Esophagus muscularis mucosa (tissue), 4 donors: Measurements from ENCODE around the gene KHK. TPM values are rescaled to one million over a fixed set of nuclear protein-coding genes. Genes with fewer than 3 reads are reported as not detected.

Experiments
- DNase-seq: peaks from one replicate; pipeline ENCODE4 v3.0.0-alpha.2; 2017; ENCODE audit errors: extremely low spot score
- H3K27ac ChIP-seq, 4 donors: fragments of 200-600 bp; sonication (generic); replicated peaks in 1 of 4; 1 replicate in 3 of 4; 2 replicates in 1 of 4; pipeline ENCODE4 v1.5.1; 2016 to 2019; ENCODE audit warnings: mild to moderate bottlenecking in 1 of 4
- H3K27me3 ChIP-seq, 4 donors: fragments of 200-600 bp; sonication (generic); one replicate each; pipeline versions ENCODE4 v1.5.1 to v1.6.0; 2016 to 2019
- H3K36me3 ChIP-seq, 4 donors: fragments of 200-600 bp; sonication (generic); one replicate each; pipeline ENCODE4 v1.5.1; 2016 to 2019
- H3K4me1 ChIP-seq, 4 donors: fragments of 200-600 bp; sonication (generic); one replicate each; pipeline ENCODE4 v1.5.1; 2016 to 2019
- H3K4me3 ChIP-seq, 4 donors: fragments of 200-600 bp; sonication (generic); 1 replicate in 2 of 4; 2 replicates in 2 of 4; pipeline ENCODE4 v1.5.1; 2016 to 2019; ENCODE audit warnings: mild to moderate bottlenecking in 4 of 4, moderate library complexity in 1 of 4
- H3K9me3 ChIP-seq, 4 donors: fragments of 200-600 bp; sonication (generic); 1 replicate in 3 of 4; 2 replicates in 1 of 4; pipeline ENCODE4 v1.5.1; 2016 to 2019
- EP300 ChIP-seq: sonication (generic); formaldehyde crosslinking; IDR thresholded peaks from one replicate; pipeline ENCODE4 v1.6.1; 2017; ENCODE audit warnings: antibody characterized with exemption
- POLR2A ChIP-seq: fragments of 450-650 bp; IDR thresholded peaks from one replicate; pipeline ENCODE4 v1.6.1; 2017; ENCODE audit warnings: antibody characterized with exemption, moderate library complexity, mild to moderate bottlenecking, low read depth
- POLR2AphosphoS5 ChIP-seq, 2 donors: sonication (generic); formaldehyde crosslinking; IDR thresholded peaks; one replicate each; pipeline ENCODE4 v1.6.1; 2017; ENCODE audit warnings: antibody characterized with exemption in 2 of 2
- WGBS: methylation state at CpG from one replicate; pipeline ENCODE4 v1.1.5; 2018; 5-methylcytosine and 5-hydroxymethylcytosine counted together
- intact Hi-C: fragments of 100-400 bp; cut with DNase I; formaldehyde crosslinking; loops from one replicate; pipeline ENCODE4 v1.15.1; 2023
- total RNA-seq, 4 donors: library from RNA; depleted of rRNA; stranded (reverse); fragments of >200 nt; gene quantifications; one replicate each; pipeline versions ENCODE4 v1.1.0 to v1.2.1, GENCODE V29; 2016
- TF ChIP-seq, protein P1 (sequence below), 3 experiments: fragments of 200-600 bp in 2 of 3; fragments of 450-650 bp in 1 of 3; sonication (generic) in 2 of 3; IDR thresholded peaks; one replicate each; pipeline ENCODE4 v1.5.1; 2017 to 2019; ENCODE audit warnings: antibody characterized with exemption in 3 of 3, mild to moderate bottlenecking in 2 of 3, moderate library complexity in 1 of 3

Gene KHK
- total RNA-seq, 4 donors from 2014 or later = 1.2 to 6.3 (median 1.7) TPM

DNA sequence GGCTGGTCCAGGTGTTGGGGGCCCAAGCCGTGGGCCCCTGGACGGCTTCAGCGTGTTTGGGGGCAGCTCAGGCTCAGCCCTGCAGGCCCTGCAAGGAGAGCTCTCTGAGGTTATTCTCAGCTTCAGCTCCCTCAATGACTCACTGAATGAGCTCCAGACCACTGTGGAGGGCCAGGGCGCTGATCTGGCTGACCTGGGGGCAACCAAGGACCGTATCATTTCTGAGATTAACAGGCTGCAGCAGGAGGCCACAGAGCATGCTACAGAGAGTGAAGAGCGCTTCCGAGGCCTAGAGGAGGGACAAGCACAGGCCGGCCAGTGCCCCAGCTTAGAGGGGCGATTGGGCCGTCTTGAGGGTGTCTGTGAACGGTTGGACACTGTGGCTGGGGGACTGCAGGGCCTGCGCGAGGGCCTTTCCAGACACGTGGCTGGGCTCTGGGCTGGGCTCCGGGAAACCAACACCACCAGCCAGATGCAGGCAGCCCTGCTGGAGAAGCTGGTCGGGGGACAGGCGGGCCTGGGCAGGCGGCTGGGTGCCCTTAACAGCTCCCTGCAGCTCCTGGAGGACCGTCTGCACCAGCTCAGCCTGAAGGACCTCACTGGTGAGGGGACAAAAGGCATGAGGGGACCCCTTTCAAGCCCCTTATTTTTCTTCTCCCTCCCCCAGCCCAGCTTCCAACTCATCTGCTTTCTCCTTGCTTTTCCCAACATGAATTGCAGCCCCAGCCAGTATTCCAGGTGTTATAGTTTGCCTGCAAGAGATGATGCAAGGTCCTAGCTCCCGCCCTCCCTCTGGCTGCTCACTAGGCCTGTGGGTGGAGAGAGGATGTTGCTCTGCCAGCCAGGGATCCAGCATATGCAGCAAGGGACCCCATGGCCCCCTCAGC lies 2.9 kb upstream of the KHK start:
- H3K27ac ChIP-seq = peak overlapping the region in 3 of 4 donors; percentile 32 to 99 (median 94)

DNA sequence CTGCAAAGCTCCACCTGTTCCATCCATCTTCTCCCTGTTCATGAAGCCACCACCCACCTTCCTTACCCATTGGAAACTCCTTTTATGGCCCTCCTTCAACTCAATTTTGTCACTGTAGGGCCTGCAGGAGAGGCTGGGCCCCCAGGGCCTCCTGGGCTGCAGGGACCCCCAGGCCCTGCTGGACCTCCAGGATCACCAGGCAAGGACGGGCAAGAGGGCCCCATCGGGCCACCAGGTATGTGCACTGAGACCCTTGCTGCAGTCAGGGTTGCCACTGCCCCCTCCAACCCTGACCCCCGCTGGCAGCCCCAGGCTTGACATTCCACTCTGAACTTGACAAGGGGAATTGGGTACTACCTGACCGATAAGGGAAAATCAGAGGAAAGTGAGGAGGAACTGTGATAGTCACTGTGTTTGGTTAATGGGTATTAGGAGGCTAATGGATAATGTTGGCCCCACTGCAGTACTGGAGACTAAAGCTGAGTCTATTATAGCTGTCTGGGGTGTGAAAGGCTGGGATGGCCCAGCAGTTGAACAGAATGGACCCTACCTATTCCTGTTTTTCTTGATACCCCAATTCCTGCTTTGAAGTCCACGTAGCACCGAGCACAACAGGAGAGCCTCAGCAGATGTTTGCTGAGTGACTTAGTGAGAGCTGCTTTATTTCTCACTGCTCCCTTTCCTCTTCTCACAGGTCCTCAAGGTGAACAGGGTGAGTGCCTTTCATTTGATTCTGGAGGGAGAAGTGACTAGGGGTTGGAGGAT lies 2.1 kb upstream of the KHK start:
- Histone ChIP-seq H3K27me3 (no peaks in the 10 kb centered on the region), H3K9me3 (no peaks in the 10 kb centered on the region), H3K4me3 (no peak overlapping the region), H3K4me1 (peaks cover 37 to 87% (median 79%) of the 10 kb centered on the region in 4 donors), H3K27ac (peak overlapping the region; percentile 92 to 95 (median 93)), H3K36me3 (peaks cover 4 to 27% (median 14%) of the 10 kb centered on the region in 4 donors)
- WGBS = 56% methylated on average over 6 of the region's 6 CpGs
- no peak for DNase-seq
- no peak for TF ChIP-seq POLR2AphosphoS5 (IDR thresholded peaks at IDR 0.05)
- TF ChIP-seq, protein P1, sequence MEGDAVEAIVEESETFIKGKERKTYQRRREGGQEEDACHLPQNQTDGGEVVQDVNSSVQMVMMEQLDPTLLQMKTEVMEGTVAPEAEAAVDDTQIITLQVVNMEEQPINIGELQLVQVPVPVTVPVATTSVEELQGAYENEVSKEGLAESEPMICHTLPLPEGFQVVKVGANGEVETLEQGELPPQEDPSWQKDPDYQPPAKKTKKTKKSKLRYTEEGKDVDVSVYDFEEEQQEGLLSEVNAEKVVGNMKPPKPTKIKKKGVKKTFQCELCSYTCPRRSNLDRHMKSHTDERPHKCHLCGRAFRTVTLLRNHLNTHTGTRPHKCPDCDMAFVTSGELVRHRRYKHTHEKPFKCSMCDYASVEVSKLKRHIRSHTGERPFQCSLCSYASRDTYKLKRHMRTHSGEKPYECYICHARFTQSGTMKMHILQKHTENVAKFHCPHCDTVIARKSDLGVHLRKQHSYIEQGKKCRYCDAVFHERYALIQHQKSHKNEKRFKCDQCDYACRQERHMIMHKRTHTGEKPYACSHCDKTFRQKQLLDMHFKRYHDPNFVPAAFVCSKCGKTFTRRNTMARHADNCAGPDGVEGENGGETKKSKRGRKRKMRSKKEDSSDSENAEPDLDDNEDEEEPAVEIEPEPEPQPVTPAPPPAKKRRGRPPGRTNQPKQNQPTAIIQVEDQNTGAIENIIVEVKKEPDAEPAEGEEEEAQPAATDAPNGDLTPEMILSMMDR (IDR thresholded peaks at IDR 0.05) = no peak
- no peak for TF ChIP-seq EP300
- no peak for TF ChIP-seq POLR2A
- intact Hi-C loops = loop anchor here (5.0 kb wide), 2 partner anchors 52 to 122 kb away; partner anchors contain the start of gene TMEM214

More for the DNA sequence above, 2.9 kb upstream of the KHK start:
- intact Hi-C loops = no loop called here
- DNase-seq = no peak
- TF ChIP-seq EP300 (no peak), POLR2AphosphoS5 (IDR thresholded peaks at IDR 0.05) (peak in 1 of 2 donors; percentile 4)
- WGBS = 70% methylated on average over 12 of the region's 20 CpGs
- Histone ChIP-seq H3K4me3 (no peak overlapping the region), H3K36me3 (peaks cover 4 to 27% (median 14%) of the 10 kb centered on the region in 4 donors), H3K27me3 (no peaks in the 10 kb centered on the region), H3K4me1 (peaks cover 37 to 94% (median 86%) of the 10 kb centered on the region in 4 donors), H3K9me3 (no peaks in the 10 kb centered on the region)

DNA sequence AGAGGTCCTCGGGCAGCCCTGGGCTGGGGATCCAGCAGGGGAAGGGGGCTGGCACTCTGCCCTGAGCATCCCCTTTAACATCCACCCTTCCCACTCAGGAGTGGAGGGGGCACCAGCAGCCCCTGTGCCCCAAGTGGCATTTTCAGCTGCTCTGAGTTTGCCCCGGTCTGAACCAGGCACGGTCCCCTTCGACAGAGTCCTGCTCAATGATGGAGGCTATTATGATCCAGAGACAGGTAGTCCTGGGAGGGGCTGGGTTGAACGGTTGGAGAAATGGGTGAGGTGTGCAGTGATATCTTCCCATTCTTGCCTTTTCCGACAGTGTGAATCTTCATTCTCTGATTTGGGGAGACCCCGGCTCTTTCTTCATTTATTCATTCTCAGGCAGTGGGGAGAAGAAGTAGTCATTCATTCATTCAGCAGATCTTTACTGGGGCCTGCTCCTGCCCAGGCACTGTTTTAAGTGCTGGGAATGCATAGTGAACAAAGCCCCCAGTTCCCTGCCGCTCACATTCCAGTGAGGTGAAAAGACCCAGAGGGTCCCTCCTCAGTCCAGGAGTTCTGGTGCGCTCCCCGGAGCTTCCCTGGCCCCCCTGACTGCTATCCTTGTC lies 1.4 kb upstream of the KHK start:
- intact Hi-C loops = loop anchor here (5.0 kb wide), 2 partner anchors 53 to 123 kb away; partner anchors contain the start of gene TMEM214
- Histone ChIP-seq H3K36me3 (peaks cover 4 to 27% (median 14%) of the 10 kb centered on the region in 4 donors), H3K4me1 (peaks cover 37 to 81% (median 72%) of the 10 kb centered on the region in 4 donors), H3K27me3 (no peaks in the 10 kb centered on the region), H3K27ac (peak overlapping the region; percentile 92 to 95 (median 93)), H3K4me3 (peak overlapping the region; percentile 68 to 81 (median 72)), H3K9me3 (no peaks in the 10 kb centered on the region)
- 57% methylated on average over 5 of the region's 10 CpGs for WGBS
- DNase-seq = no peak
- no peak for TF ChIP-seq POLR2A
- no peak for TF ChIP-seq POLR2AphosphoS5 (IDR thresholded peaks at IDR 0.05)
- TF ChIP-seq, protein P1 (IDR thresholded peaks at IDR 0.05) = no peak
- TF ChIP-seq EP300 = no peak

DNA sequence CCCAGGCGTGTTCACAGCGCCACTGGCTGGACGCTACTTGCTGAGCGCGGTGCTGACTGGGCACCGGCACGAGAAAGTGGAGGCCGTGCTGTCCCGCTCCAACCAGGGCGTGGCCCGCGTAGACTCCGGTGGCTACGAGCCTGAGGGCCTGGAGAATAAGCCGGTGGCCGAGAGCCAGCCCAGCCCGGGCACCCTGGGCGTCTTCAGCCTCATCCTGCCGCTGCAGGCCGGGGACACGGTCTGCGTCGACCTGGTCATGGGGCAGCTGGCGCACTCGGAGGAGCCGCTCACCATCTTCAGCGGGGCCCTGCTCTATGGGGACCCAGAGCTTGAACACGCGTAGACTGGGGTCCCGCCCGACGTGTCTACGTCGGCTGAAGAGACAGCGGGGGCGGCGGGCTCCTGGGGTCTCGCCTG lies 891 bp upstream of the KHK start:
- H3K4me1 ChIP-seq = peaks cover 34 to 75% (median 67%) of the 10 kb centered on the region in 4 donors
- no peak for DNase-seq

More for the DNA sequence above, 891 bp upstream of the KHK start:
- intact Hi-C loops = loop anchor here (1.0 to 5.0 kb wide), 3 partner anchors 35 to 123 kb away; partner anchors contain the start of gene TMEM214
- Histone ChIP-seq H3K4me3 (peak overlapping the region; percentile 68 to 81 (median 72)), H3K36me3 (peaks cover 4 to 27% (median 14%) of the 10 kb centered on the region in 4 donors), H3K27ac (peak overlapping the region; percentile 92 to 95 (median 93)), H3K9me3 (no peaks in the 10 kb centered on the region), H3K27me3 (no peaks in the 10 kb centered on the region)
- 2% methylated on average over 26 of the region's 38 CpGs for WGBS
- TF ChIP-seq POLR2A = no peak
- TF ChIP-seq, protein P1 (IDR thresholded peaks at IDR 0.05) = peak; percentile 62 to 74 (median 63)
- no peak for TF ChIP-seq EP300
- peak; percentile 74 to 82 for TF ChIP-seq POLR2AphosphoS5 (IDR thresholded peaks at IDR 0.05)
